Epithelial cell of esophagus (primary cell): Measurements from ENCODE around the gene RGS10.

ENCODE experiments used
- DNase-seq: peaks from one replicate; pipeline ENCODE4 v3.0.0; 2010; ENCODE audit warnings: low read depth
- H3K4me3 ChIP-seq: 2 replicates; pipeline ENCODE4 v1.5.1; 2011; ENCODE audit warnings: mild to moderate bottlenecking, low read length, control low read depth
- TF ChIP-seq, protein P1 (sequence below): IDR thresholded peaks from 2 replicates; pipeline ENCODE4 v1.5.1; 2011; ENCODE audit warnings: low read depth, mild to moderate bottlenecking, low read length, control low read depth, inconsistent platforms; ENCODE audit not compliant: insufficient read depth; ENCODE audit errors: missing control alignments

RGS10 gene

DNA sequence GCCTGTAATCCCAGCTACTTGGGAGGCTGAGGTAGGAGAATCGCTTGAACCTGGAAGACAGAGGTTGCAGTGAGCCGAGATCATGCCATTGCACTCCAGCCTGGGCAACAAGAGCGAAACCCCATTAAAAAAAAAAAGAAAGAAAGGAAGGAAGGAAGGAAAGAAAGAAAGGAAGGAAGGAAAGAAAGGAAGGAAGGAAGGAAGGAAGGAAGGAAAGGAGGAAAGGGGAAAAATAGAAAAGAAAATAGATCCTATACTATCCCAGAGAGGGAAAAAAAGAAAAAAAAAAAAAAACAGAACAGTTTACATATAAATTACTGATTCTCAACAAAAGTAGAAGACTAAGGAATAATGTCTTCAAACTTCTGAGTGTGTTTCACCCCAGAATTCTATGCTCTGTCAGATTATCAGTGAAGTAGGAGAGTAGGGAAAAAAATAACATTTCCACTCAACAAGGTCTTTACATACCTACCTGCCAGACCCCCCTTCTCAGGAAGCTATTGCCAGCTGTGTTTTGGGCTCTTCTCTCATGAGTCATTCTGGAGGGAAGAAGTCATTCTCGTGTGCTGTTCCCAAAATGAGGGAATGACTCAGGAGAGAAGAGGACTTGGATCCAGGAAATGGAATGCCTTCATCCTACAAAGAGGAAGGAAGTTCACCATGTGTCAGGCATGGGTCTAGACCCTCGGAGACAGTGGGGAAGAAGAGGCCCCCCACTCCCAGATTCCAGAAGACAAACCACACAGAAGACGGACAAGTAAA lies 20.9 kb downstream of the RGS10 start:
- no peak overlapping the region for H3K4me3 ChIP-seq
- TF ChIP-seq, protein P1, sequence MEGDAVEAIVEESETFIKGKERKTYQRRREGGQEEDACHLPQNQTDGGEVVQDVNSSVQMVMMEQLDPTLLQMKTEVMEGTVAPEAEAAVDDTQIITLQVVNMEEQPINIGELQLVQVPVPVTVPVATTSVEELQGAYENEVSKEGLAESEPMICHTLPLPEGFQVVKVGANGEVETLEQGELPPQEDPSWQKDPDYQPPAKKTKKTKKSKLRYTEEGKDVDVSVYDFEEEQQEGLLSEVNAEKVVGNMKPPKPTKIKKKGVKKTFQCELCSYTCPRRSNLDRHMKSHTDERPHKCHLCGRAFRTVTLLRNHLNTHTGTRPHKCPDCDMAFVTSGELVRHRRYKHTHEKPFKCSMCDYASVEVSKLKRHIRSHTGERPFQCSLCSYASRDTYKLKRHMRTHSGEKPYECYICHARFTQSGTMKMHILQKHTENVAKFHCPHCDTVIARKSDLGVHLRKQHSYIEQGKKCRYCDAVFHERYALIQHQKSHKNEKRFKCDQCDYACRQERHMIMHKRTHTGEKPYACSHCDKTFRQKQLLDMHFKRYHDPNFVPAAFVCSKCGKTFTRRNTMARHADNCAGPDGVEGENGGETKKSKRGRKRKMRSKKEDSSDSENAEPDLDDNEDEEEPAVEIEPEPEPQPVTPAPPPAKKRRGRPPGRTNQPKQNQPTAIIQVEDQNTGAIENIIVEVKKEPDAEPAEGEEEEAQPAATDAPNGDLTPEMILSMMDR: no peak
- DNase-seq: peak; percentile 78

DNA sequence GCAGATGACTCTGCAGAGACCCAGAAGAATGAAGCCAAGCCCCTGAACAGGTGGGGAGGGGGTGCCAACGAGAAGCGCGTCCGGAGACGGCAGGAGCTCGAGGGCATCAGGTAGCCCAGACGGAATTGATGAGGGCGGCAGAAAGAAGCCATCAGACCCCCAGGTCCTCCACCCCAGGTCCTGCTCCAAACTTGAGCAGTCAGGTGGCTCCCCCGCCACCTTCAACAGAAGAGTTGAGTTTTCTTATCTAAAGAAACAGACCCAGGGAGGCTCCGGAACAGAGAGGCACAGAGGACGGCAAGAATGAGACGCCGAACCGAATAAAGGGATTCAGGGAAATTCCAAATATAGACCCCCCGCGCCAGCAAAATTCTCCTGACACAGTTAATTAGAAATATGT lies 22.2 kb downstream of the RGS10 start:
- no peak overlapping the region for H3K4me3 ChIP-seq
- DNase-seq: no peak
- TF ChIP-seq, protein P1: no peak

DNA sequence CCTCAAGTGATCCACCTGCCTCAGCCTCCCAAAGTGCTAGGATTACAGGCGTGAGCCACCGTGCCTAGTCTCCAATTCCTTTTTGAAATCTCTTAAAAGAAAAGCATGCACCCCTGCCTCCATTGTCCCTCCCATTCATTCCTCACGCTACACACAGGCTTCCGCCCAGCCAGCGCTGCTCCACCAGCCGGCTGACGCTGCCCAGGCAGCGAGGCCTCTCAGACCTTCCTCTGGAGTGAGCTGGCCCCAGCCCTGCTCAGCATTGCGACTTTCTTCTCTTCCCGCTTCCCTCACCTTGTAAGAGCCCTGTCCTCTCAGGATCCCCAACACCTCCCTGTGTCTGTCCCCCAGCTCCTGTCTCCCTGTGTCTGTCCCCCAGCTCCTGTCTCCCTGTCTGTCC lies 23.6 kb downstream of the RGS10 start:
- no peak overlapping the region for H3K4me3 ChIP-seq
- TF ChIP-seq, protein P1: no peak
- DNase-seq: no peak

DNA sequence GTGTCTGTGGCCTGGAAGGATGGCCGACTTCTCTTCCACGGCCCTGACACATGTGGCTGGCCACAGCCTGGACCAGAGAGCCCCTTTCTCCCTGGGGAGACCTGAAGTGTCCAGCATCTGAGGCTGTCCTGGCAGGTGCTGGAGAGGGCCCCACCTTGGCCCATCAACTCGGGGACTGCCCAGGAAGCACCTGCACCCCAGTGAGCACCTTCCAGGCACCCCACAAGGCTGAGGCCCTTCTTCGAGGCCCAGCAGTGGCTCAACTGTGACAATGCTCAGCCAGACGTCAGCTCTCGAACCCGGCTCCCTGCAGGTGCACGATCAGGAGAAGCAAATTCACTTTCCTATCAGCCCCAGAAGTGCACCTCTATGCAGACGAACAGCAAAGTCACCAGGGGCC lies 24.3 kb downstream of the RGS10 start:
- TF ChIP-seq, protein P1: no peak
- H3K4me3 ChIP-seq: no peak overlapping the region
- DNase-seq: no peak

DNA sequence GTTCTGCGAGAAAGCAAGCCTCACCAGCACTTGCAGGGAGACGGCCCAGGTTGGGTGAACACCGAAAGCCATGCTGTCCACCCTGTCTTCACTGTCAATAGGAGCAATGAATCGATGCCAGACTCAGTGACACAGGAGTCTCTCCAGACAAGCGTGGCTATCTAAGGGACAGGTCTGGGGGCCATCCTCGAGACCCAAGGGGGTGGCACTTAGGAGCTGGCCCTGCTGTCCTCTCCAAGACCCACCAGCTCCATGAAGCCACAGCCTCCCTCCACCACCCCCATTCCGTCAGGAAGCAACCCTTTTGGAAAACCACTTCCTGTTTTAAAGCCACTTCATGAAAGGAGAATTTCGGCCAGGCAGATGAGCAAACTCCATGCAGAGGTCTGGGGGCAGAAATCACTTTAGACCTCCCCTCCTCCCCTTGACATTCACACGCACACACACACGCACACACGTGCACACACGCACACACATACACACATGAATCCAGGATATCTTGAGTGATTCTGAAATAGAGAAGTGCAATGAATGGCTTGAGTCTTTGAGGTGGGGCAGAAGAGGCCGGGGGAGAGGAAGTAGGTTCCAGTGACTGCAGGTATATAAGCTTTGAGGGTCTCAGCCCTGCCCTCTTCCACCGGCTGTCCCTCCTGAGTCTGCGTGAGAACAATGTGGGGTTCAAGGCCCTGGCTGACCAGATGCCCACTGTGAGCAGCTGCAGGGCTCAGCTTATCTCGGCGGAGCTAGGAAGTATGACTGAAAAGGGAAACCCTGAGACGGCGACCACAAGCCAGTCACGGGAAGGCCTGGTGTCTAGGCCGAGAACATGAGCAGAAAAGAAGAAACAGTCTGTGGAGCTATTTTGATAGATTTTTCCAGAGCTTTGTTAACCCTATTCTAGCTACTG lies 25.0 kb downstream of the RGS10 start:
- no peak overlapping the region for H3K4me3 ChIP-seq
- TF ChIP-seq, protein P1: no peak
- peak; percentile 16 for DNase-seq

DNA sequence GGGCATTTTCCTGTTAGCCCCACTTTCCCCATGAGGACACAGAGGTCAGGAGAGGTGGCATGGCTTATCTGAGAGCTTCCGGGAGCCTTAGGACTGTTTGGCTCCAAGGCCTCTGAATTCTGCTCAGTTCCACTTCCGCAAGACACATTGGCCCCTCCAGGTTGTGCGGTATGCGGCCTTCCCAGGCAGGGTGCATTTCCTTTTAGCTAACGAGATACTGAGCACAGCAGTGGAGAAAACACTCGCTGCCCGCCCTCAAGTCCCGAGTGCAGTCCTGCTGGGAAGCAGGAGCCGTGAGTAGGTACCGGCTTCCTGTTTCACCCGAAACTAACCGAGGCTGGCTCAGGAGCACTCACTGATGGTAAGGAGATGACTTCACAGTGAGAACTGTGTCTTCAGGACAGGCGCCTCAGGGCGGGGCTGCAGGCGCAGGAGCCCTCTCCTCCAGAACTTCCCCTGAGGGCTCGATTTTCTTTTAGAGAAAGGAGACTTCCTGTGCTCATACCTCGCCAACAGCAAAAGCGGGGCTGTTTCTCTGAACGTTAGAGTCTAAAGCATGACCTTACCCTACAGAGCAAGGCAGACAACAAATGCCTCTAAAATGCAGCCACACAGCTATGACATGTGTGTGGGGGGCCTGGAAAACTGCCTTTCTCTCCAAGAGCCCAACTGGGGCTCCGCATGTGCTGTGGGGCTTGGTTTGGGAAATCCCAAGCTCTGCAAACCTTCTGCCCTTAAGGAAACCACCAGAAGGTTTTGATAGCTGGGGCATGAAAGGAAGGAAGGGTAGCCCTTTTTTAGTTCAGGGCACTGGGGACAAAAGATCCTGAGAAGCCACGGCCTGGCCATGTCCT lies 25.9 kb downstream of the RGS10 start:
- H3K4me3 ChIP-seq: no peak overlapping the region
- TF ChIP-seq, protein P1: no peak
- peak; percentile 75 for DNase-seq
